ENCODE results near the gene ACTMAP. TPM values are rescaled to one million over a fixed set of nuclear protein-coding genes. Genes with fewer than 3 reads are reported as not detected.

ACTMAP gene
- polyA plus RNA-seq, 3 donors = 16.9 to 19.7 (median 18.8) TPM

DNA sequence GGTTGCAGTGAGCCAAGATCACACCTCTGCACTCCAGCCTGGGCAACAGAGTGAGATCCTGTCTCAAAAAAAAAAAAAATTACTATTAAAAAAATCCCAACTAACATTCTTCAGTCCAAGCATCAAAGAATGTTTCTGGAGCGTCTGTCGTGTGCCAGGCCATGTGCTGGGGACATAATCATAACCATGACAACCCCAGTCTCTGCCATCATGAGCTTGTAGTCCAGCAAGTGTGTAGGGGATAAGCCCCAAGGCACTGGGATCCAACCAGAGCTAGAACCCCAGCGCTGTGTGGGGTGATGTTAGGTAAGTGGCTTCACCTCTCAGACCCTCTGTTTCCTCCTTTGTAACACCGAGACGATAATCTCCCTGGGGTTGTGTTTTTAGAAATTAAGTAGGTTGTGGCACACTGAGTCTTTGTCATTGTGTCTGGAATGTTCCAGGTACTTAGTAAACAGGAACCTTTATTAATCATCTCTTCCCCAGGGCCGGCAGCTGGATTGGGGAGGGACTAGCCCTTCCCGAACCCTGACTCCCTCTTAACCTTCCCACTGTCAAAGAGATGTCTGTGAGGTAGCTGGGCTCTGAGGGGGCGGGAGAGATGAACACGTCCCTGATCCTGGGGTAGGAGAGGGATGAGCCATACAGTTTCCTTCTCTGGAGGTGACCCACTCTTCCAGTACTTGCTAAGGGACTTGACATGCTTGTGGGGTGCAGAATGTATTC lies 28.2 kb downstream of the ACTMAP start:
- DNase-seq = no peak

DNA sequence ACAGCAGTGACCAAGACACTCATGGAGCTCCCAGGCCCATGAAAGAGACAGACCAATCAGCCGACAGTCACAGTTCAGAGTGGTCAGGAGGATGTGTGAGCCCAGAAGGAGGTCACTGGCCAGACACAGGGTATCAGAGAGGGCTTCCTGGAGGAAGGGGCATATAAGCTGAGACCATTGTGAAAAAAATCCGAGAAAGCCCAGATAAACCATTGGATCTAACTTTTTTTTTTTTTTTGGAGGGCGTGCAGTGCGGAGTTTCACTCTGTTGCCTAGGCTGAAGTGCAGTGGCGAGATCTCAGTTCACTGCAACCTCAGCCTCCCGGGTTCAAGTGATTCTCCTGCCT lies 29.2 kb downstream of the ACTMAP start:
- DNase-seq = no peak

DNA sequence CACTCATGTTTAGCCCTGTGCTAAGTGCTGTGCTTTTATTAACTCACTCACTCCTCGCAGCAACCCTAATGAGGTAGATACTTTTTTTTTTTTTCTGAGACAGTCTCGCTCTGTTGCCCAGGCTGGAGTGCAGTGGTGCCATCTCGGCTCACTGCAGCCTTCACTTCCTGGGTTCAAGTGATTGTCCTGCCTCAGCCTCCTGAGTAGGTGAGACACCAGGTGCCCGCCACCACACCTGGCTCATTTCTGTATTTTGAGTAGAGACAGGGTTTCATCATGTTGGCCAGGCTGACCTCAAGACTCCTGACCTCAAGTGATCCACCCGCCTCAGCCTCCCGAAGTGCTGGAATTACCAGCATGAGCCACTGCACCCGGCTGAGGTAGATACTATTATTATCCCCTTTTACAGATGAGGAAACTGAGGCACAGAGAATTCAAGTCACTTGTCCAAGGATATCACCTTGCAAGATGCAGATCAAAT lies 30.8 kb downstream of the ACTMAP start:
- no peak for DNase-seq

DNA sequence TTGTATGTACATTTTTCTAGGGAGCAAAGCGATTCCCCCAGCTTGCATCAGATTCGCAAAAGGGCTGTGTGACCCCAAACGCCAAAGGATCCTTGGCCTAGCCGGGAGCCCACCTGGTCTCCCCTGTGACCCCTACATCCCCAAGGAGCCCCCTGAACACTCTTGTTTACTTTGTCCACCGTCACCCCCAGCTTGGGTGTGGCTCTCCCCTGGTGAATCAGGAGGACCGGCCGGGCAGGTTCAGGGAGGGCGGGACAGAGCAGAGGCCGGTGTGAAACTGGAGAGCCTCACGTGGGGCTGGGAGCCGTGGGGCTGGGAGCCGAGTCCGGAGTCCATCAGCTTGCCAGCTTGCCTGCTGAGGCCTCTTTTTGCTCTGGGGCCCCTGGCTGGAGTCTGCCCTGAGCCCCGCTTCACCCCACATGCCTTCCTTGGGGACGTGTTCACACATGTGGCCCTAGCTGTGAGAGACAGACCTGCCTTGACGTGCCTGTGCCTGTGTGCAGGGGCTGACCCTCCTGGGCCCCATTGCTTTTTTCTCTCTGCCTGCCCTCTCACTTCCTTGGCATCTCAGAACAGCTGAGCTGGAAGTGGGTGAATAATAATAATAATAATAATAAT lies 31.4 kb downstream of the ACTMAP start:
- DNase-seq = peak; percentile 37

DNA sequence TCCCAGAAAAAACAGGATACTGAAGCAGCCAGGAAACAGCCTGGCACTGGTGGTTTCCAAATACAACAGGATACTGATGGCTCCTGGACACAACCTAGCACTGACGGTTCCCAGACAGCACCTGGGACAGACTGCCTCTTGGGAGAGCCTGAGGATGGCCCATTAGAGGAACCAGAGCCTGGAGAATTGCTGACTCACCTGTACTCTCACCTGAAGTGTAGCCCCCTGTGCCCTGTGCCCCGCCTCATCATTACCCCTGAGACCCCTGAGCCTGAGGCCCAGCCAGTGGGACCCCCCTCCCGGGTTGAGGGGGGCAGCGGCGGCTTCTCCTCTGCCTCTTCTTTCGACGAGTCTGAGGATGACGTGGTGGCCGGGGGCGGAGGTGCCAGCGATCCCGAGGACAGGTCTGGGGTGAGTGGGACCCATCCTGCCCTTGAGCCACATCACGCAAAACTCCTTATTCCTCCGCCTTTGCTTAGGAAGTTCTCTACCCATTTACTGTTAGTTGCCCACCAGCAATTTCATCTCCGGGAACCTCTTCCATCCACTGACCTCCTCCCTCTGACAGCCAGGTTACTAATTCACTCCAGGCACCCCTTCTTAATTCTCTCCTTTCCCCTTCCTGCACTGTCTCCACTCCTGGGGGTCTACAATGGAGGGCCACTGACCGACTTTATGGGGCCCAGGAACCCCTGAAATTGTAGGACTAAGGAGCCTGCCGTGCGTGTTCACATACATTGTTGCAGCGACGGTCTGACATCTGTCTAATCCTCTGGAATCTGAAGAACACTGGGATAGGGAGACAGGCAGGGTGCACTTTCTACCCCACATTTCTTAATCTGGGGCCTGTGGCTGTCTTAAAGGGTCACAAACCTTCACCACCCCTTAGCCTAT lies 32.1 kb downstream of the ACTMAP start:
- DNase-seq = no peak

DNA sequence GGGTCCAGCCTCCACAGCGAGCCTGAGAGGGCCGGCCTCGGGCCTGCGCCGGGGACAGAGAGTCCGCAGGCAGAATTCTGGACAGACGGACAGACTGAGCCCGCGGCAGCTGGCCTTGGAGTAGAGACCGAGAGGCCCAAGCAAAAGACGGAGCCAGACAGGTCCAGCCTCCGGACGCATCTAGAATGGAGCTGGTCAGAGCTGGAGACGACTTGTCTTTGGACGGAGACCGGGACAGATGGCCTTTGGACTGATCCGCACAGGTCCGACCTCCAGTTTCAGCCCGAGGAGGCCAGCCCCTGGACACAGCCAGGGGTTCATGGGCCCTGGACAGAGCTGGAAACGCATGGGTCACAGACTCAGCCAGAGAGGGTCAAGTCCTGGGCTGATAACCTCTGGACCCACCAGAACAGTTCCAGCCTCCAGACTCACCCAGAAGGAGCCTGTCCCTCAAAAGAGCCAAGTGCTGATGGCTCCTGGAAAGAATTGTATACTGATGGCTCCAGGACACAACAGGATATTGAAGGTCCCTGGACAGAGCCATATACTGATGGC lies 32.9 kb downstream of the ACTMAP start:
- DNase-seq = no peak

DNA sequence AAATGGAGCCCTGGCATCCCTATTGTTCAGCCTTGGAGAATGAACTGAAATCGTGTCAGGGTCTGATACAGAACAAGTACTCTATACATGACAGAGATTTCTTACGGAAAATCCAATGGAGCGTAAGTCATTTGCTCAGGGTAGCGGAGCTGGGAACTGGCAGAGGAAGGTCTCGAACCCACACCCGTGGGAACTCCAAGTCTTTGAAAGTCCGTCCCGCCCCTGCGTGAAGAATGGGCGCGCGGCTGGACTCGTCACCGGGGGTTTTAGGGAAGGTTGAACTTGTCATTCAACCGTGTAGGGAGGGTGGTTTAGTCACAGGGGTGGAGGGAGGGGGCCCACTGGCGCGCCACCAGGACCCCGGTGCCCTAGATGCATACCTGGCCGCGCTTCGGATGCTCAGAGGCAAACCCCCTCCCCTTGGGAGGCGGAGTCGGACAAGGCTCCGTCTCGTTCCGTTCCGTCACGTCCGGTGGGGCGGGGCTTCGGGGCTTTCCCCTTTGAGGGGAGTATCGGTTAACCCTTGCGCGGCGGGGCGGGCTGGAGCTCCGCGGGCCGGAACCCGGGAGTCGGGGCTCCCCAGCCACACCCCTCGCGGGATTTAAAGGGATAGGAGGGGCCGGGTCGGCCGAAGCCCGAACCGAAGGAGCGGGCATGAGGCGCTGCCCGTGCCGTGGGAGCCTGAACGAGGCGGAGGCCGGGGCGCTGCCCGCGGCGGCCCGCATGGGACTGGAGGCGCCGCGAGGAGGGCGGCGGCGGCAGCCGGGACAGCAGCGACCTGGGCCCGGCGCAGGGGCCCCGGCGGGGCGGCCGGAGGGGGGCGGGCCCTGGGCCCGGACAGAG lies 33.6 kb downstream of the ACTMAP start, which contains the start of the genes COQ8B and ITPKC:
COQ8B (minus strand) TSS at position 405 of the 843 bp plus-strand sequence. CDS start 2,254 bp downstream, outside the sequence.
ITPKC (plus strand) TSS at position 631 of the 843 bp plus-strand sequence; CDS start at position 655, 24 bp downstream.
- peak; percentile 100 for DNase-seq

DNA sequence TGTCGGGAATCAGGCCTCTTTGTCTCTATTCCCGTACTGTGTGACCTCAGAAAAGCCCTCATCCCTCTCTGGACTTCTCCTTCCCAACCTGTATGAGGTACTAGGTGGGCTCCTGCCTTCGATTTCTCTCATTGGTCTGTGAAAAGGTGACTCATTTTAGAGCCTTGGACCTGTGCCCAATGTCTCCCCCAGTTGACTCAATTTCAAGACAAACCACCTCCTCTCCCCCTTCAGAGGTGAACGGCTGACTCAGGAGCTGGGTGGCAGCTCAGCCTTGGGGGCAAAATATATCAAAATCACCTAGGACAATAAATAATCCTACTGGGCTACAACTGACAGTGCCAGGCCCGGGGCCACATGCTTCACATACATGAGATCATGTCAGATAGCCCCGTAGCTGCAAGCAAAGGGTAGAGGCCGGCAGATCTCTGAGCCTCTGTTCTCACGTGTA lies 34.2 kb downstream of the ACTMAP start:
- DNase-seq = peak; percentile 16

DNA sequence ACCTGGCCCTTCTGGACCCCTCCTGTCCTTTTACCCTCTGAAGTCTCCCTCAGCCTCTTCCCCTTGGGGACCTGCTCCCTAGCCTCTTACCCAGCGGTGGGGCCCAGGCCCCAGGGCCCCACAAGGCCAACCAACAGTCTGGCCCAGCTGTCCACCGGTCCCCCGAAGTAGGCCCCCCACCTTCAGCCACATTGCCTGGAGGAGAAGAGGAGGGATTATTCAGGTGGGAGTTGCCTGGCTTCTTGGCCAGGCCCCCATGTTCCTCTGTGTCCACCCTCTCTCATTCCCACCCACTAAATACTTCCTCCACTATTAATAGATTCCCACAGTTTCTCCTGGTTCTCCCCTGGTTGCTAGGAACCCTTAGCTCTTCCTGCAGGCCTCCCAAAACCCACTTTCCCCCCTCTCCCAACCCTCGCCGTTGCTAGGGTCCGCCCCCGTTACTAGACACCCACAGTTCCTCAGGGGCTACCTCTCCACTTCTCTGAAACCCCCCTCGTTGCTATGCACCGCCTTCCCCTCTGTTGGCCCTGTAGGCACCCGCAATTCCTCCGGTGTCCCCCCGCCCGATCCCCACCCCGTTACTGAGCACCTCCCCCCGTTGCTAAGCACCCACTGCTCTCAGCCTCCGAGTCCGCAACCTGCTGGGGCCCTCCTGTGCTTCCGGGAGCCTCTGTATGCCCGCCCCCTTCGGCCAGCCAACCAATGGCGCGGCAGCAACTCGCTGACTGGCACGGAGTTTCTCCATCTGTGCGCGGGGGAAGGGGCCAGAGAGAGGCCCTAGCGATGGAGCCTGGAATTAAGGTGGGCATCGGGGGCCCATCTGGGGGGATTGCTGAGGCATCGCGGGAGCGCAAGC lies 35.6 kb downstream of the ACTMAP start:
- peak; percentile 93 for DNase-seq

DNA sequence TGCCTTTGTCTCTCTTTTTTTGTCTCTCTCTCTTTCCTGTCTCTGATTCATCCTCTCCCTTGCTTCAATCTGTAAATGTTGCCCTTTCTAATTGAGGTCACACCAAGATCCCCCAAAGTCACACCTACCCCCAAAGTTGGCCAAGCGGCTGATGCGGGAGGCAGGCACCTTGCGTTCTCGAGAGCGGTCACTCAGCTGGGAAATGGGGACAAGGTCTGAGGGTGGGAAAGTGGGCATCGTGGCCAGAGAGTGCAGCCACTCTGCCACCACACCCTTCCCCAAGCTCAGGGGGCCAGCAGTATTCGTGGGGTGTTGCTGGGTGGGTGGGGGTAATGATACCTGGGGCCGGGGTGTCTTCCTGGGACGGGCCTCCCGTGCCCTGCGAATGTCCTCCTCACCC lies 36.3 kb downstream of the ACTMAP start:
- DNase-seq = no peak

DNA sequence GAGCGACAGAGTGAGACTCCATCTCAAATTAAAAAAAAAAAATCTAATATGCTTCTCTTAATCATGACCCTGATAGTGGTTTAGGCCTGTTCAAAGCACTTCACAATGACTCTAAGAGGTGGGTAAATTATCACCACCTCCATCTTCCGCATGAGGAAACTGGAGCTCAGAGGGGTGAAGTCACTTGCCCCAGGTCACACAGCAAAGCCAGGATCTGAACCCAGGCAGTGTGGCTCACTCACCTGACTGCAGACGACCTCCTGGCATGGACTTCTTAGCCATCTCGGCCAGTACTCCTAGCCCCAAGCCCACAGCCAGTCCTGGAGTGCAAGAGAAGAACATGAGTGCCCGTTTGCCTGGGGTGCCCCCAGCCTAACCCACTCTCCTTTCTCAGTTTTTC lies 40.5 kb downstream of the ACTMAP start:
- DNase-seq = no peak

DNA sequence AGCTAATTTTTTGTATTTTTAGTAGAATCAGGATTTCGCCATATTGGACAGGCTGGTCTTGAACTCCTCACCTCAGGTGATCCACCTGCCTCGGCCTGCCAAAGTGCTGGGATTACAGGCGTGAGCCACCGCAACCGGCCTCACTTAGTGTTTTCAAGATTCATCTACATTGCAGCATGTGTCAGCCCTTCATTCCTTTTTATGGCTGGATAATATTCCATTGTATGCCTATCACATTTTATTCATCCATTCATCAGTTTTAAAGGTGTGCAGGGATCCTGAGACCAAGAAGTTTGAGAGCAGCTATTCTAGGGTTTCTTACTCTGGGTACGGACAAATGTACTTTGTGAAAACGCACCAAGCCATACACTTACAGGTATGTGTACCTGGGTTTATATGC lies 42.7 kb downstream of the ACTMAP start:
- no peak for DNase-seq

DNA sequence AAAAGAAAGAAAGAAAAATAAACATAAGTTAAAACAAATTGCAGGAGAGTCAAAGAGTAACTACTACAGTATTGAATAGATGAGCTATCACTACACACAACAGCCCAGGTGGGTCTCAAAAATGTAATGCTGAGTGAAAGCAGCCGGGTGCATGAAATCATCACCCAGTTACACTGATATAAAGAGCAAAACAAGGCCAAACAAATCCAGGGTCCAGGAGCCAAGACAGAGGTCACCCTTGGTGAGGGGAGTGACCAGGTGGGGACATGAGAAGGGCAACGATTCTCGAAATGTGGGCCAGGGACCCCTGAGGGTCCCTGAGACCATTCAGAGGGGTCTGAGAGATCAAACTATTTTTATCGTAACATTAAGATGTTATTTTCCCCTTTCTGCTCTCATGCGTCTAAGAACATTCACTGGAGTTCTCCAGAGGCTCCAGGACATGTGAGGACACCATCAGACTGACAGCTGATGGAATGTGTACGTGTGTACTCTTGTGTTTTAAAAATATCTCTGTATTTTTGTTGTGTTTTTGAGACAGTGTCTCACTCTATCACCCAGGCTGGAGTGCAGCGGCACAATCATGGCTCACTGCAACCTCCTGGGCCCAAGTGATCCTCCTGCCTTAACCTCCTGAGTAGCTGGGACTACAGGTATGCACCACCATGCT lies 44.2 kb downstream of the ACTMAP start:
- DNase-seq = no peak

DNA sequence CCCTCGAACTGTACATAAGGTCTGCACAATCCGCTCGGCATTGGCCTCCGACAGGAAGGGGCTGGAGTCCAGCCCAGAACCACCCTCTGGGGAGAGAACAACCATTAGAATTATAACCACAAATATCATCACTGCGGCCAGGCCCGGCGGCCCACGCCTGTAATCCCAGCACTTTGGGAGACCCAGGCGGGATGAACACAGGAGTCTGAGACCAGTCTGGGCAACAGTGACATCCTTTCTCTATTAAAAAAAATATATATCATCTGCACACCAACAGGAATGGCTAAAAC lies 45.0 kb downstream of the ACTMAP start:
- DNase-seq = no peak

DNA sequence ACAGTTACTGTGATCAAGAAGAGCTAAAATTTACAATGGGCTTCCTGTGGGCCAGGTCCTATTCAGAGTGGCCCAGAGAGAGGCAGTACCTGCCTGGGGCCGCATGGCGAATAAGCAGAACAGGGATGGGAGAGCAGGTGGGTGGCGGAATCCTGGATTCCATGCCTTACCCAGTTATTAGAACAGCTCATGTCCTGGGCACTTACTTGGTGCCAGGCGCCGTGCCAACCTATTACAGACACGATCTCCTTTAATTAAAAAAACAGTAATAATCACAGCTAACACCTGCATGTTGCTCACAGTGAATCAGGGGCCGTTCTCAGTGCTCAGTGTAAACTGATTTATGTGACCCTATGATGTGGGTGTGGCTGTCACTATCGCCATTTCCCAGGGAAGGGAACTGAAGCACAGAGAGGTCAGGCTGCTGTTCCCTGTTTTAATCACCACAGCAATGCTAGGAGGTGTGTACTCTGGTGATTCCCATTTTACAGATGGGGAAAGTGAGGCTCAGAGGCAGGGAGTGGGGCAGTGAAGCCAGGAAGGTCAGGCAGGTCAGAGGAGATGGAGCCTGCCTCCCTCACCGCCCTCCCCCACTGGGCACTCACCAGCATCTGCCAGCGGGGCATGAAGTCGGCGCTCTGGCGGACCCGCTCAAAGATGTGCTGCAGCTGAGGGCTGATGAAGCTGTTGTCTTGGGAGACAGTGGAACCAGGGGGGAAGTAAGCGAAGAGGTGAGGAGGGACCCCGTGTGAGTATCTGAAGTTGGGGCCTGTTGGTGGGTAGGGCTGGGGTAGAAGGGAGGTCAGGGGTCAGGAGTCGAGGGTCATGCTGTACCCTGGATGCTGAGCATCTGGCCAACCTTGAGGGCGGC lies 45.6 kb downstream of the ACTMAP start:
- no peak for DNase-seq

DNA sequence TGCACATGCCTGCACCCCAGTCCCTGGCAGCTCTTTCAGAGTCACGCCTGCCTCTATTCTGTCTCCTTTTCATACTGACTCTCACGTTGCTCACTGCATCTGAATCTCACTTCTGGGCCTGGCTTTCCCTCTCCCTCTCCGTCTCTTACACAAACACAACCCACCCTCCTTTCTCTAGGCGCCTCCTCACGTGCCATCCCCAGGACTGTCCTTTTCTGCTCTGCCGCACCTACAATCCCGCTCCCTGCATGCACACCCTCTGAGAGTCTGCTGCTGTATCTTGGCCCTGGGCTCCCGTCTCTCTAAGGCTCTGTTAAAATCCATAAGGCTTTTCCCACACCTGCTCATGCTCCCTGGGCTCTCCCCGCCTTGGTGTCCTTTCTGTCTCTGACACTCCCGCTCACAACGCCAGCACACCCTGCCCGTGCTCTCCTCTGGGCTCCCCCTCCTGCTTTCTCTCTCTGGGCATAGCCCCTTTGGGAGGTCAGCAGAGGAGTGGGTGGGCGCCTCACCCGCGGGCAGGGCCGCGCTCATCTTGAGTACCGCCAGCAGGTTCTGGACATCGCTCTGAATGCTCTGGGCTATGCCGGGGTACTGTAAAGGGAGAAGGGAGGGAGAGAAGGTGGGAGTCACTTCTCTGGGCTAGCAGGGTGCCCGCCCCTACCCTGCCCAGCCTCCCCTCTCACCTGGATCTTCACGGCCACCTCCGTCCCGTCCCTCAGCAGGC lies 47.1 kb downstream of the ACTMAP start:
- no peak for DNase-seq

DNA sequence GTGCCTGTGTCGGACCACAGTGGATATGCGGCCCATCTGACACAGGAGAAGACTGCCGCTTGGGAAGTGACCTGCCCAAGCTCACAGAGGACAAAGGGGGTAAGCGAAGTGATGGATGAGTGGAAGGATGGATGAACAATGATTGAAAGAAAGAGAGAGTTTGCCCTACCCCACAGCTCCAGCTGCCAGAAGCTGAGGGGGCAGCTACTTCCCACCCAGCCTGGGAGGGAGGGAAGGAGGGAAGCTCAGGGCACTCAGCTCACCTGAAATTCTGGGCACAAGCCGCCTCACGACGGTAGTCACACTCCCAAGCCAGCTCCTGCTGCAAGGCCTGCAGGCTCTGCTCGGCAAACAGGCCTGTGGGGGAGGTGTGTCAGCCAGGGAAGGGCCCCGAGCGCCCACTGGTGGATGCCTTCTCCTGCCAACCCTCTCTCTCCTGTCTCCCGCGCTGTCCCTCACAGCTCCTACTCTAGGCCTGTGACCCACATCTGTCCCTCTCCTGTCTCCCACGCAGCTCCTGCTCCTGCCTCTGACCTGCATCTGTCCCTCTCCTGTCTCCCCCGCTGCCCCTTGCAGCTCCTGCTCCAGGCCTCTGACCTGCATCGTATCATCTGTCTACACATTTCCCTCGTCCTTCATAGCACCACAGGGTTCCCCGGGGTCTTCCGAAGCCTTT lies 47.8 kb downstream of the ACTMAP start:
- no peak for DNase-seq

All from renal pelvis (tissue), 4 donors.